H9 (cell line): ENCODE measurements around the gene SVIP. TPM values are rescaled to one million over a fixed set of nuclear protein-coding genes. Genes with fewer than 3 reads are reported as not detected.

Source experiments
- DNase-seq: peaks from one replicate; pipeline ENCODE4 v3.0.0-alpha.2; 2017
- H2AFZ ChIP-seq: one replicate; pipeline ENCODE4 v1.6.1; 2013; ENCODE audit warnings: mild to moderate bottlenecking, low read length, control low read depth, moderate library complexity
- H2AK5ac ChIP-seq: 2 replicates; pipeline ENCODE4 v1.6.1; 2013; ENCODE audit warnings: low read length, control low read depth, mixed read lengths; ENCODE audit not compliant: insufficient read length
- H2BK120ac ChIP-seq: one replicate; pipeline ENCODE4 v1.6.1; 2013; ENCODE audit warnings: low read depth, mild to moderate bottlenecking, low read length, control low read depth, inconsistent platforms; ENCODE audit not compliant: poor library complexity, severe bottlenecking
- H2BK12ac ChIP-seq: 2 replicates; pipeline ENCODE4 v1.6.1; 2013; ENCODE audit warnings: low read length, control low read depth, mixed read lengths, low read depth; ENCODE audit not compliant: insufficient read length
- H2BK15ac ChIP-seq: 2 replicates; pipeline ENCODE4 v1.6.1; 2013; ENCODE audit warnings: low read depth, low read length, control low read depth
- H2BK20ac ChIP-seq: one replicate; pipeline ENCODE4 v1.6.1; 2013; ENCODE audit warnings: low read depth, mild to moderate bottlenecking, low read length, control low read depth, inconsistent platforms; ENCODE audit not compliant: poor library complexity, severe bottlenecking
- H2BK5ac ChIP-seq: 2 replicates; pipeline ENCODE4 v1.6.1; 2013; ENCODE audit warnings: low read length, control low read depth, mixed read lengths; ENCODE audit not compliant: insufficient read length
- H3K14ac ChIP-seq: 2 replicates; pipeline ENCODE4 v1.6.1; 2013; ENCODE audit warnings: low read length, control low read depth; ENCODE audit not compliant: insufficient read depth
- H3K18ac ChIP-seq: 2 replicates; pipeline ENCODE4 v1.6.1; 2013; ENCODE audit warnings: low read depth, mild to moderate bottlenecking, mixed read lengths, low read length, control low read depth; ENCODE audit not compliant: insufficient read length
- H3K23ac ChIP-seq: 2 replicates; pipeline ENCODE4 v1.6.1; 2013; ENCODE audit warnings: low read length, control low read depth, mixed read lengths, low read depth; ENCODE audit not compliant: insufficient read length
- H3K23me2 ChIP-seq: 2 replicates; pipeline ENCODE4 v1.6.1; 2013; ENCODE audit warnings: low read depth, mild to moderate bottlenecking, mixed read lengths, low read length, control low read depth; ENCODE audit not compliant: insufficient read length, poor library complexity, severe bottlenecking
- H3K27ac ChIP-seq: 2 replicates; pipeline ENCODE4 v1.5.1; 2013; ENCODE audit warnings: low read length, control low read depth, mixed read lengths, low read depth; ENCODE audit not compliant: insufficient read length
- H3K27me3 ChIP-seq: 2 replicates; pipeline ENCODE4 v1.6.1; 2013; ENCODE audit warnings: low read length, control low read depth, inconsistent platforms; ENCODE audit not compliant: insufficient read depth
- H3K4ac ChIP-seq: 2 replicates; pipeline ENCODE4 v1.6.1; 2013; ENCODE audit warnings: low read depth, mild to moderate bottlenecking, control low read depth, inconsistent platforms, low read length, moderate library complexity
- H3K4me1 ChIP-seq: 2 replicates; pipeline ENCODE4 v1.6.1; 2013; ENCODE audit warnings: low read length, control low read depth, inconsistent platforms; ENCODE audit not compliant: insufficient read depth
- H3K4me2 ChIP-seq: 2 replicates; pipeline ENCODE4 v1.6.1; 2013; ENCODE audit warnings: low read length, control low read depth, mixed read lengths; ENCODE audit not compliant: insufficient read length, insufficient read depth
- H3K56ac ChIP-seq: 2 replicates; pipeline ENCODE4 v1.6.1; 2013; ENCODE audit warnings: low read depth, mild to moderate bottlenecking, mixed read lengths, low read length, control low read depth; ENCODE audit not compliant: insufficient read length
- H3K79me1 ChIP-seq: 2 replicates; pipeline ENCODE4 v1.6.1; 2013; ENCODE audit warnings: low read depth, mild to moderate bottlenecking, moderate library complexity, low read length, control low read depth, inconsistent platforms; ENCODE audit not compliant: insufficient read depth, poor library complexity, severe bottlenecking
- H3K79me2 ChIP-seq: 2 replicates; pipeline ENCODE4 v1.6.1; 2013; ENCODE audit warnings: low read length, control low read depth, inconsistent platforms; ENCODE audit not compliant: insufficient read depth
- H3K9ac ChIP-seq: 2 replicates; pipeline ENCODE4 v1.6.1; 2013; ENCODE audit warnings: low read length, control low read depth, mixed read lengths; ENCODE audit not compliant: insufficient read length; ENCODE audit errors: extremely low read depth
- H3K9me3 ChIP-seq: one replicate; pipeline ENCODE4 v1.6.1; 2013; ENCODE audit warnings: low read depth, low read length, inconsistent platforms; ENCODE audit not compliant: control insufficient read depth
- H3T11ph ChIP-seq: one replicate; pipeline ENCODE4 v1.6.1; 2013; ENCODE audit warnings: mild to moderate bottlenecking, low read length, control low read depth, inconsistent platforms
- H4K20me1 ChIP-seq: one replicate; pipeline ENCODE4 v1.6.1; 2013; ENCODE audit not compliant: control insufficient read depth, insufficient read length, insufficient read depth
- H4K5ac ChIP-seq: 2 replicates; pipeline ENCODE4 v1.6.1; 2013; ENCODE audit warnings: low read depth, mild to moderate bottlenecking, mixed read lengths, low read length, control low read depth; ENCODE audit not compliant: insufficient read length
- H4K8ac ChIP-seq: replicated peaks from 2 replicates; pipeline ENCODE4 v1.6.1; 2013; ENCODE audit warnings: low read length, control low read depth, mixed read lengths, low read depth; ENCODE audit not compliant: insufficient read length
- H4K91ac ChIP-seq: 2 replicates; pipeline ENCODE4 v1.6.1; 2013; ENCODE audit warnings: low read depth, mild to moderate bottlenecking, moderate library complexity, mixed read lengths, low read length, control low read depth; ENCODE audit not compliant: insufficient read length
- H3K27ac Mint-ChIP-seq, 3 experiments: 2 replicates in 2 of 3; 3 replicates in 1 of 3; pipeline ENCODE4 v1.8.0; 2020 to 2021; ENCODE audit warnings: mixed read lengths in 3 of 3, mild to moderate bottlenecking in 1 of 3, moderate library complexity in 1 of 3
- H3K27me3 Mint-ChIP-seq: 2 replicates; pipeline ENCODE4 v1.8.0; 2021; ENCODE audit warnings: low read depth, mild to moderate bottlenecking, moderate library complexity, mixed read lengths
- H3K36me3 Mint-ChIP-seq, 3 experiments: 2 replicates in 2 of 3; 3 replicates in 1 of 3; pipeline ENCODE4 v1.8.0; 2020 to 2021; ENCODE audit warnings: low read depth in 3 of 3, mixed read lengths in 3 of 3; ENCODE audit not compliant: insufficient read depth in 1 of 3
- H3K4me1 Mint-ChIP-seq, 2 experiments: 2 replicates each; pipeline ENCODE4 v1.8.0; 2020; ENCODE audit warnings: mixed read lengths in 2 of 2
- H3K4me3 Mint-ChIP-seq, 2 experiments: 2 replicates in 1 of 2; 3 replicates in 1 of 2; pipeline ENCODE4 v1.8.0; 2020 to 2021; ENCODE audit warnings: mild to moderate bottlenecking in 2 of 2, mixed read lengths in 2 of 2, moderate library complexity in 1 of 2
- H3K9me3 Mint-ChIP-seq, 2 experiments: 2 replicates in 1 of 2; 3 replicates in 1 of 2; pipeline ENCODE4 v1.8.0; 2020; ENCODE audit warnings: mild to moderate bottlenecking in 2 of 2, mixed read lengths in 2 of 2, moderate library complexity in 1 of 2
- total RNA-seq: library from RNA; stranded (reverse); gene quantifications from 2 replicates; pipeline ENCODE4 v1.2.1, GENCODE V29; 2021
- TF ChIP-seq, protein P1 (sequence below): fragments of 200-600 bp; sonication (generic); conservative IDR thresholded peaks from 3 replicates; pipeline ENCODE4 v1.8.0; 2021; ENCODE audit warnings: antibody characterized with exemption, mild to moderate bottlenecking

SVIP gene
- total RNA-seq, 1 experiment from 2014 or later: 10.4 TPM

DNA sequence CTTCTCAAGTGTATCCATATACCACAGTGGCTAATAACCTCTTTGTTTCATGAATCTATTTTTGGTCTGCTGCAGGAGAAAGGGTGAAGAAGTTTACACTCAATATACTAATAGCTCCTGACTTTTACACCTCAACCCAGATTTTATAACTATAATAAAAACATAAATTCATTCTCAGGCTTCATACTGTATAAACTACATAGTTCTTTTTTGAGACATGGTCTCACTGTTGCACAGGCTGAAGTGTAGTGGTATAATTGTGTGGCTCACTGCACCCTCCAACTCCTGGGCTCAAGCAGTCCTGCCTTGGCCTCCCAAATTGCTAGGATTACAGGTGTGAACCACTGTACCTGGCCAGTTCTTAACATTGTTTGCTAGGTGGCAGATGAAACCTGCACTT is 48.4 kb upstream of the SVIP start:
- H2AFZ ChIP-seq: no peak overlapping the region
- Mint-ChIP-seq H3K36me3 (no peaks in the 10 kb centered on the region), H3K27me3 (no peaks in the 10 kb centered on the region), H3K4me1 (no peaks in the 10 kb centered on the region), H3K4me3 (no peak overlapping the region), H3K27ac (no peak overlapping the region), H3K9me3 (no peaks in the 10 kb centered on the region)
- H3K14ac ChIP-seq: no peak overlapping the region
- H4K20me1 ChIP-seq: no peaks in the 10 kb centered on the region
- H3K4me2 ChIP-seq: no peak overlapping the region
- no peak overlapping the region for H2BK120ac ChIP-seq
- no peak overlapping the region for H3K18ac ChIP-seq
- TF ChIP-seq, protein P1, sequence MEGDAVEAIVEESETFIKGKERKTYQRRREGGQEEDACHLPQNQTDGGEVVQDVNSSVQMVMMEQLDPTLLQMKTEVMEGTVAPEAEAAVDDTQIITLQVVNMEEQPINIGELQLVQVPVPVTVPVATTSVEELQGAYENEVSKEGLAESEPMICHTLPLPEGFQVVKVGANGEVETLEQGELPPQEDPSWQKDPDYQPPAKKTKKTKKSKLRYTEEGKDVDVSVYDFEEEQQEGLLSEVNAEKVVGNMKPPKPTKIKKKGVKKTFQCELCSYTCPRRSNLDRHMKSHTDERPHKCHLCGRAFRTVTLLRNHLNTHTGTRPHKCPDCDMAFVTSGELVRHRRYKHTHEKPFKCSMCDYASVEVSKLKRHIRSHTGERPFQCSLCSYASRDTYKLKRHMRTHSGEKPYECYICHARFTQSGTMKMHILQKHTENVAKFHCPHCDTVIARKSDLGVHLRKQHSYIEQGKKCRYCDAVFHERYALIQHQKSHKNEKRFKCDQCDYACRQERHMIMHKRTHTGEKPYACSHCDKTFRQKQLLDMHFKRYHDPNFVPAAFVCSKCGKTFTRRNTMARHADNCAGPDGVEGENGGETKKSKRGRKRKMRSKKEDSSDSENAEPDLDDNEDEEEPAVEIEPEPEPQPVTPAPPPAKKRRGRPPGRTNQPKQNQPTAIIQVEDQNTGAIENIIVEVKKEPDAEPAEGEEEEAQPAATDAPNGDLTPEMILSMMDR: no peak
- H3K9me3 ChIP-seq: no peaks in the 10 kb centered on the region
- no peak overlapping the region for H3T11ph ChIP-seq
- H2AK5ac ChIP-seq: no peak overlapping the region
- H3K4me1 ChIP-seq: no peaks in the 10 kb centered on the region
- H2BK5ac ChIP-seq: no peak overlapping the region
- no peak overlapping the region for H3K56ac ChIP-seq
- no peak overlapping the region for H4K5ac ChIP-seq
- no peak overlapping the region for H2BK15ac ChIP-seq
- no peak overlapping the region for H3K23ac ChIP-seq
- no peak overlapping the region for H3K4ac ChIP-seq
- no peaks in the 10 kb centered on the region for H3K79me1 ChIP-seq
- DNase-seq: no peak
- no peak overlapping the region for H4K91ac ChIP-seq
- H2BK12ac ChIP-seq: no peak overlapping the region
- H3K9ac ChIP-seq: no peak overlapping the region
- H2BK20ac ChIP-seq: no peak overlapping the region
- no peaks in the 10 kb centered on the region for H3K27me3 ChIP-seq
- no peak overlapping the region for H3K27ac ChIP-seq
- no peak overlapping the region for H4K8ac ChIP-seq
- H3K23me2 ChIP-seq: no peaks in the 10 kb centered on the region
- no peaks in the 10 kb centered on the region for H3K79me2 ChIP-seq
